Measurements from ENCODE around the gene FAM219B.
"Not testable (repeated sequence)": the region's sequence is repeated elsewhere in the genome, so short reads cannot be mapped to it uniquely, and the experiment has no call there.

FAM219B gene, protein sequence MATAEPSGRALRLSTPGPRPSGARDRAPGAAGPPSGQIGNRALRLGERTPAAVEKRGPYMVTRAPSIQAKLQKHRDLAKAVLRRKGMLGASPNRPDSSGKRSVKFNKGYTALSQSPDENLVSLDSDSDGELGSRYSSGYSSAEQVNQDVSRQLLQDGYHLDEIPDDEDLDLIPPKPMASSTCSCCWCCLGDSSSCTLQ

DNA sequence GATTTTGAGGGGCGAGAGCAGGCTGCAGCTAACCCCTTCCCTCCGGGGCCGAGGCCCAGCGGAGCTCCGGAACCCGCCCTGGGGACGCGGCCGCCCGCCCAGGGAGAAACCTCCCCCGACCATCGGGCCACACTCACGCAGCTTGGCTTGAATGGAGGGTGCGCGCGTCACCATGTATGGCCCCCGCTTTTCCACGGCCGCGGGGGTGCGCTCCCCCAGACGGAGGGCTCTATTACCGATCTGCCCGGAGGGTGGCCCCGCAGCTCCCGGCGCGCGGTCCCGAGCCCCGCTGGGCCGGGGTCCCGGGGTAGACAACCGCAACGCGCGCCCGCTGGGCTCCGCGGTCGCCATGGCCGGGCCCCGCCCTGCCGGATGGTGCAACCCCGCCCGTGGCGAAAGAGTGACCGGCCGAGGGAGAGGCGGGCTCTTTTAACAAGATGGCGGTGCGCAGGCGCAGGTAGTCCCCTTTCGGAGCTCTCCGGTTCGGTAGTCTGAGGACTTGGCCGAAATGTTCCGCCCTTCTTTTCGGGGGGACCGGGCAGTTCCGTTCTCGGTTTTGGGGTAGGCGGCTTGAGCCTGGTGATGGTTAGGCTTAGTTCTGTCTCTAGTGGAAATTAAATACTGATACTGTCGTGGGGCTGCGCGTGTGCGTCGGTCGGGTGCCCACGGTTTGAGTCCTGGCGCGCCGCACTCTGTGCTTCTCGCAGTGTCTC lies at the start of gene FAM219B:
Gene FAM219B (minus strand): TSS at position 402 of the 713 bp plus-strand sequence. CDS start 51 bp downstream, at position 351.
- peak within 1 kb of the TSS; percentile 89 to 96 for H3K4me3 Mint-ChIP-seq
- peak; percentile 94 to 95 for ATAC-seq (replicated peaks)
- peak within 1 kb of the TSS; percentile 95 for H3K27ac Mint-ChIP-seq
- peak; percentile 86 for DNase-seq
- no peaks in the 10 kb centered on the region for H3K9me3 Mint-ChIP-seq
- H3K36me3 Mint-ChIP-seq: peaks cover 23 to 37% of the 10 kb centered on the region in 2 donors
- H3K4me1 Mint-ChIP-seq: peaks cover 19 to 43% of the 10 kb centered on the region in 2 donors
- H3K27me3 Mint-ChIP-seq: no peaks in the 10 kb centered on the region

DNA sequence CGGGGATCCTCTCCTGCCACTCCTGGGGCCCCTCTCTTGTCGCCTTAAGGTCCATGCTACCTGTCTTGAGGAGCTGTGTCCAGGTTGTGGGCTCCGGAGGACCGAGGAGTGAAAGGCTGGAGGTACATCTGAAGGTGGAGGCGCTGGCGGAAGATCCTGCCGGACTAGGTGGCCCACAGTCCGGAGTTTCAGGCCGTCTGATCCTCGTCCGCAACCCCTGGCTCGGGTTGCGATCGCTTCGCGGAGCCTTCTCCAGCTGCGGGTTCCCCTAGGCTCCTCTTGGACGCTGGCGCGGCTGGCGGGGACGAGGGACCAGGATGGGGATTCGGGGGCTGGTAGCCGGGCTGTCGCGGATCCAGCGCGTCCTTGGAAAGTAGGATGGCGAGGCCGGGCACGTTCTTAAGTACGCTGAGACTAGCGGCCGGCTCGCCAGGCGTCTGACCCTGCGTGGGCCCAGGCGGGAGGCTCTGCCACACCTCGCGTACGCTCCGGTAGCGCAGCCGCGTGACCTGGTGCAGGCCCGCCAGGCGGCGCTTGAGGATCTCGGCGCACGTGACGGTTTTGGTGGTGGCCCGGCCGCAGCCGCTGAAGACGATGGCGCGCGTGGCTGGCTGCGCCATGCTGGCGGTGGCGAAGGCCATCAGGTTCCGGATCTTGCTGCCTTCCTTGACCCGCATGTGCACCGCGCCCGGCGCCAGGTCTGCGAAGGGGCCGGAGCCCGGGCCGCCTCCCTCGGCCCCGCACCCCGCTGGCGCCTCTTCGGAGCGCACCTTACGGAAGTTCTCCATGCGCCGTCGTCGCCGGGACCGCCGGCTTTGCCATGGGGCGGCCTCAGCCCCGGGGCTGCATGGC lies 49.4 kb upstream of the FAM219B start:
- Mint-ChIP-seq H3K27ac (peak overlapping the region; percentile 31), H3K4me3 (peak overlapping the region; percentile 36 to 77), H3K9me3 (no peaks in the 10 kb centered on the region), H3K36me3 (no peaks in the 10 kb centered on the region), H3K4me1 (peaks cover 13 to 44% of the 10 kb centered on the region in 2 donors), H3K27me3 (peaks cover 36 to 51% of the 10 kb centered on the region in 2 donors)
- ATAC-seq (replicated peaks) (peak; percentile 65 to 74), DNase-seq (peak; percentile 47)

DNA sequence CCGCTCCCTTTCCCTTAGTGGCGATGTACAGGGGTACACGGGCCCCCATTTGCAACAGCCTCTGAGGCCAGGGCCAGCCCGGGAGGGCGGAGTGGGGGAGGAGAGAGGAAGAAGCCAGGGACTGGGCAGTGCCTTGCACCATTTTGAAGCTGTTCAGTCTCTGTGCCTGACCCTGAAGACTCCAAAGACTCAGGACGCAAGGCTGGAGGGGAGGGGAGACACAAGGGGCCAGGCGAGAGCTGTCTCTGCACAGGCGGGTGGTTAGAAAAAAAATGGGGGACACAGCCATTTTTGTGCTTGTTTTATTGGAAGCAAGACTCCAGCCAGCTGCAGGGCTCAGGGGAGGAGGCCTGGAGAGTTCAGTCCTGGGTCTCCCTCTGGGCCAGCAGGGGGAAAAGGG lies 48.4 kb upstream of the FAM219B start:
- no peak for ATAC-seq (replicated peaks)
- H3K9me3 Mint-ChIP-seq: no peaks in the 10 kb centered on the region
- H3K36me3 Mint-ChIP-seq: no peaks in the 10 kb centered on the region
- H3K27me3 Mint-ChIP-seq: peaks cover 29 to 42% of the 10 kb centered on the region in 2 donors
- H3K4me1 Mint-ChIP-seq: peaks cover 16 to 44% of the 10 kb centered on the region in 2 donors
- no peak for DNase-seq
- no peak overlapping the region for H3K27ac Mint-ChIP-seq
- peak overlapping the region; percentile 36 to 77 for H3K4me3 Mint-ChIP-seq

DNA sequence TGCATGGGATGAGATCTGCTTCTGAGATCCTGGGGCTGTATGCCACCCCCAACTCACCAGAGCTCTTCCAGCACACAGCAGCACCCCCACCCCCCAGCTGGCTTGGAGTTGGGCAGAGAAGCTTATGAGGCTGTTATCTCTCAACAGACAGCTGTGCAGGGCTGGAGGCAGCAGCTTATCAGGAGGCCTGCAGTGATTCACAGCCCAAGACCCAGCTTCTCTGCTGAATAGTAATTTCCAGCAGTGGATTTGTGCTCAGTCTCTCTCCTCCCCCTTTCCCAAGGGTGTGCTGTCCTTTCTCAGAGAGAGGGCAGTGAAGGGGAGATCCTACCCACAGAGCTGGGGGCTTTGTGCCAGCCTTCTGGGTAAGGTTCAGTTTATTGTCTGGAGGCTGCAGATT lies 47.9 kb upstream of the FAM219B start:
- Mint-ChIP-seq H3K4me3 (no peak overlapping the region), H3K4me1 (peaks cover 16 to 43% of the 10 kb centered on the region in 2 donors), H3K27ac (no peak overlapping the region), H3K36me3 (no peaks in the 10 kb centered on the region), H3K9me3 (no peaks in the 10 kb centered on the region), H3K27me3 (peaks cover 27 to 39% of the 10 kb centered on the region in 2 donors)
- DNase-seq: no peak
- no peak for ATAC-seq (replicated peaks)

DNA sequence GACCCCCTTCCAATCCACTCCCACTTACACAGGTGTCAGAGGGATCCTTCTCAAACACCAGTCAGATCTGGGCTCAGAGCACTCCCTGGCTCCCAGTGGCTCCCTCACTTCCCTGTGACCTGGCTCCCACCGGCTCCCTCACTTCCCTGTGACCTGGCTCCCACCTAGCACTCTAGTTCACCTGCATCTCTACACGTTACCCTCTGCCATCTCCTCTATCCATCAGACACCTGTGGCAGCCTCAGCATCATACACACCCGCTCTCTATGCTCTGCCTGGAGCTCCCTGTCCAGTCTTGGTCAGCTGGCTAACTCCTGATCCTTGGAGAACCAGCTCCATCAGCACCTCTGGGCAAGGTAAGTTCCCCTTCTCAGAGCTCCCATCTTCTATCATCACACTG lies 44.4 kb upstream of the FAM219B start:
- H3K9me3 Mint-ChIP-seq: no peaks in the 10 kb centered on the region
- H3K27ac Mint-ChIP-seq: no peak overlapping the region
- no peak for DNase-seq
- ATAC-seq (replicated peaks): no peak
- peaks cover 8 to 14% of the 10 kb centered on the region in 2 donors for H3K4me1 Mint-ChIP-seq
- H3K27me3 Mint-ChIP-seq: peaks cover 10 to 15% of the 10 kb centered on the region in 2 donors
- H3K4me3 Mint-ChIP-seq: no peak overlapping the region
- no peaks in the 10 kb centered on the region for H3K36me3 Mint-ChIP-seq

DNA sequence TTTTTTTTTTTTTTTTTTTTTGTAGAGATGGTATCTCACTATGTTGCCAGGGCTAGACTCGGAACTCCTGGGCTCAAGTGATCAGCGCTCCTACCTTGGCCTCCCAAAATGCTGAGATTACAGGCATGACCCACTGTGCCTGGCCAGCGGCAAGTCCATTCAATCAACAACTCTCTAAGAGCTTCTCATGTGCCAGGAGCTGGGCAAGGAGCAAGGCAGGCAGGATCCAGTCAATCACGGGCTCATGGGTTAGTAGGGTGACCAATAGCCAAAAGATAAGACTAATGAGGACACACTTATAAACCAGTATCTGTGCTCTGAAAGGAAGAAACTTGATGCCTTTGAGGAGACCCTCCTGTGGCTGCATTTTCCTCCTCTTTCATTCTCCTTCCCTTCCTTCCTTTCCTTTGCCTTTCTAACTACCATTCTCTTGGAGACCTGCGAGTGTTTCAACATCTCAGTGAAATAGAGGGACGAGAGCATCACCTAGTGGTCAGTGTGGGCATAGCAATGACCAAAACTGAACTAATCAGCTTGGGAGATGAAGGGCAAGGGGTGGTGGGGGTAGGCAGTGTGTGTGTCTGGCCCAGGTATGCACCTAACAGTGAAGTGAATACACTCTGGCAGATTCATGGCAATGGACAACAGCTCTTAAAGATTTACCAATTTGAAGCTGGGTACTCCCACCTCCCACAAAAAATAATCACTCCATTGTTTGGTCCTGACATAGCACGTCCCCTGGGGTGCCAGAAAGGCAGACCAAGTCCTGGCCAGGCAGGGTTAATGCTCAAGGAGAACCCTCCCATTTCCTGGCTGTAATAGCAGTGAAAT lies 43.6 kb upstream of the FAM219B start:
- peaks cover 7 to 8% of the 10 kb centered on the region in 2 donors for H3K27me3 Mint-ChIP-seq
- ATAC-seq (replicated peaks): peak; percentile 86 to 89
- H3K9me3 Mint-ChIP-seq: no peaks in the 10 kb centered on the region
- H3K4me1 Mint-ChIP-seq: peaks cover 6 to 8% of the 10 kb centered on the region in 2 donors
- H3K27ac Mint-ChIP-seq: no peak overlapping the region
- H3K4me3 Mint-ChIP-seq: no peak overlapping the region
- H3K36me3 Mint-ChIP-seq: no peaks in the 10 kb centered on the region
- DNase-seq: peak; percentile 57

DNA sequence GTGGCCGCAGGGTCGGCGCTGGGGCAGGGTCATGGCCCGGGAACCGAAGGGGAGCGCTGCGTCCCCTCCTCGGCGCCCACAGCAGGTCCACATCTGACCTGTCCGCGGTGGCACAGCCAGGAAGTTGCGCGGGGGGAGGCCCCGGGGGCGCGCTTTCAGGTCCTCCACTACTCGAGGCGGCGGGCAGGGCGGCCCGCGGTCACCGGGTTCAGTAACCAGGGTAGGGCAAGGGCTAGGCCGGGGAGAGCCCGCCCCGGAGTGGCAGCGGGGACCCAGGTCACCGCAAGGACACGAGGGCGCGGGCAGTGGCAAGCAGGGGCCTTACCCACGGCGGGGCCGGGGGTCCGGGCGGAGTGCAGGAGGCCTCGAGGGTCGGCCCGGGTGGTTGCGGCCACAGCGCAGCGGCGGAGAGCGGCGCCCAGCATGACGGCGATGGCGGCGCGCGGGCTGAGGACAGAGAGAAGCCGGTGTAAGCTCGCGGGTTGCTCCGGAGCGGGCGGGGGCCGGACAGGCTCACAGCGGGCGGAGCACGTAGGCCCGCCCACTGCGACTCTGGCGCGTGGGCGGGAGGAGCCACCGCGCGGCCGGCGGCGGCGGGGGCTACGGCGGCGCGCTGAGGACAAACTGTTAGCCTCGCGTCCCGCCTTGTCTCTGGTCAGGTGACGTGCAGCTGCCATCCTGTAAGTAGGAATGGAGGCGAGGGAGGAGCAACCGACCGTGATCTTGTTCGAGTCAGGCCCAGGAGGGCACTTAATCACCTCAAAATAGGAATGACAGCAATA lies 31.1 kb upstream of the FAM219B start, which contains the start of gene COX5A:
Gene COX5A (minus strand): TSS at position 484 of the 782 bp plus-strand sequence. CDS start 59 bp downstream, at position 425.
- Mint-ChIP-seq H3K9me3 (no peaks in the 10 kb centered on the region), H3K27me3 (no peaks in the 10 kb centered on the region), H3K4me3 (peak within 1 kb of the TSS; percentile 85 to 90), H3K4me1 (peaks cover 6 to 20% of the 10 kb centered on the region in 2 donors), H3K27ac (peak within 1 kb of the TSS; percentile 96), H3K36me3 (peaks cover 3 to 7% of the 10 kb centered on the region in 2 donors)
- DNase-seq (peak; percentile 95), ATAC-seq (replicated peaks) (peak; percentile 96)

DNA sequence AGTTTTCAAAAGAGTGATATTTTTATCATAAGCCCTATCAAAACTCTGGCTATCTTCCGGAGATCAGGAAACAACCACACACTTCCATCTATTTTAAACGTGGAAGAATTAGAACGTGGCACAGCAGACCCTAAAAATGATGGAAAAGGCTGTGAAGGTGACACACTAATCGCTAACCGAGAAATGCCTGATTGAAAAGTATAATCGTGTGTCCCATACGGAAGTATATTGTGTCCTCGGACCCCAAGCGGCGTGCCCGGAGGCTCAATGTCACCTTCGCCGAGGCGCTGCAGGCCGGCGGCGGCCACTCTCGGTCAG lies 30.6 kb upstream of the FAM219B start:
- Mint-ChIP-seq H3K27me3 (no peaks in the 10 kb centered on the region), H3K9me3 (no peaks in the 10 kb centered on the region), H3K36me3 (peaks cover 3 to 7% of the 10 kb centered on the region in 2 donors), H3K27ac (peak overlapping the region; percentile 91), H3K4me1 (peaks cover 6 to 20% of the 10 kb centered on the region in 2 donors), H3K4me3 (peak overlapping the region; percentile 85 to 90)
- peak in 1 of 2 donors; percentile 26 for ATAC-seq (replicated peaks)
- DNase-seq: no peak

DNA sequence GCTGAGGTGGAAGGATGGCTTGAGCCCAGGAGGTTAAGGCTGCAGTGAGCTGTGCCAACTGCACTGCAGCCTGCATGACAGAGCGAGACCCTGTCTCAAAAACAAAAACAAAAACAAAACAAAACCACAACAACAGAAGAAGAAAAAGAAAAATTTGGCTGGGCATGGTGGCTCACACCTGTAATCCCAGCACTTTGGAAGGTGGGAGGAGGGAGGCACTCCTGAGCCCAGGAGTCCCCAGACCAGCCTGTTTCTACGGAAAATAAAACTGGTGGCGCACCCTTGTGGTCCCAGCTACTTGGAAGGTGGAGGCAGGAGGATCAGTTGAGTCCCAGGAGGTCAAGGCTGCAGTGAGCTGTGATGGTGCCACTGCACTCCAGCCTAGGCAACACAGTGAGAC lies 28.5 kb upstream of the FAM219B start:
- ATAC-seq (replicated peaks); H3K27ac Mint-ChIP-seq; H3K27me3 Mint-ChIP-seq; DNase-seq; H3K9me3 Mint-ChIP-seq: not testable (repeated sequence)
- peaks cover 7 to 12% of the 10 kb centered on the region in 2 donors for H3K36me3 Mint-ChIP-seq
- peak overlapping the region; percentile 62 to 63 for H3K4me3 Mint-ChIP-seq
- peaks cover 6 to 20% of the 10 kb centered on the region in 2 donors for H3K4me1 Mint-ChIP-seq

DNA sequence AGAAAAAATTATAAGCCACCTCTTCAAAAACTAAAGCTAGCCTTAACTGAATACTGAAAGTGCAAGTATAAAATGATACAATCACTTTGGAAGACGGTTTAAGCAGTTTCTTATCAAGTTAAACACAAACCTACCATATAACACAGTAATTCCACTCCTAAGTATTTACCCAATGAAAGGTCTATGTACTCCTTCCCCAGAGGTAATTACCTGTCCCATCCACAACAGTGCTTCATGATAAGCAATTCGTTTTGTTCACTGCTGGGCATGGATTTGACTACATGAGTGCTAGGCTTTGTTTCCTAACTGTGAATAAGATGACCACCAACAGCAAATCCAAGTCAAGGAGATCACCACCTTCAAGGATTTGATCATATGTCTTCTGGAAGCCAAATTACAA lies 26.9 kb upstream of the FAM219B start:
- ATAC-seq (replicated peaks) (no peak), DNase-seq (no peak)
- Mint-ChIP-seq H3K4me3 (no peak overlapping the region), H3K9me3 (no peaks in the 10 kb centered on the region), H3K27ac (no peak overlapping the region), H3K4me1 (peaks cover 6 to 20% of the 10 kb centered on the region in 2 donors), H3K36me3 (peaks cover 8 to 12% of the 10 kb centered on the region in 2 donors), H3K27me3 (no peaks in the 10 kb centered on the region)

DNA sequence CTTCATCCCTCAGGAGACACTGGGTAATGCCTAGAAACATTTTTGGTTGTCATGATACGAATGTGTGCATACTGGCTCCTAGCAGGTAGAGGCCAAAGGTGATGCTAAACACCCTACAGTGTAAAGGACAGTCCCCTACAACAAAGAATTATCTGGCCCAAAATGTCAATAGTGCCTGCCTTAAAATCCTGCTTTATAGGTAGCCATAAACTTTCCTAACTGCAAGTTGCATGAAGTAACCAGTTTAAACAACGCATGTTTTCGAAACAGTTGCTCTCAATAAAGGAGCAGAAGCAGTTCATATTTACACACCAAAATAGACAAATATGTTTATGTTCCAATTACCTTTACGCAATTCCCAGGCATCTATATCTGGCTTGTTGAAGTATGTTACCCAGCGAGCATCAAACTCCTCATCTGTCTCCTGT lies 22.1 kb upstream of the FAM219B start:
- peaks cover 0 to 5% of the 10 kb centered on the region in 2 donors for H3K4me1 Mint-ChIP-seq
- no peak overlapping the region for H3K4me3 Mint-ChIP-seq
- H3K36me3 Mint-ChIP-seq: peaks cover 9 to 14% of the 10 kb centered on the region in 2 donors
- no peak overlapping the region for H3K27ac Mint-ChIP-seq
- no peaks in the 10 kb centered on the region for H3K9me3 Mint-ChIP-seq
- ATAC-seq (replicated peaks): no peak
- no peak for DNase-seq
- H3K27me3 Mint-ChIP-seq: no peaks in the 10 kb centered on the region

DNA sequence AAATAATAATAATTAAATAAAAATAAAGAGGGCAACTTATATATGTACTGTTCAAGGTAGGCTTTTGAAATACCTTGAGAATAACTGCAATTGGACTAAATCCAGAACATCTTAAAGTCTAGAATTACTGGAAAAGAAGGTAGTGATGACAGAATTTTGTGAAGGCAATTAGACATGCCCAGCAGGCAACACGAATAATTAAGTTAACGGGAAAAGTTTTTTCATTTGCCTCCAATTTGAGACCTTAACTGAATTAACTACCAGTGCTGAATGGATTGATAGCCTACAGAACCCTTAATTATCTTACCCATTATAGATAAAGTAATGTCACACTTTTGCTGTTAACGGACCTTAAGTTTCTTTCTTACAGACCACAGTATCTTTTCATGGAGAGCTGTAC lies 17.9 kb upstream of the FAM219B start:
- no peak overlapping the region for H3K27ac Mint-ChIP-seq
- H3K9me3 Mint-ChIP-seq: no peaks in the 10 kb centered on the region
- ATAC-seq (replicated peaks) (no peak), DNase-seq (no peak)
- no peak overlapping the region for H3K4me3 Mint-ChIP-seq
- no peaks in the 10 kb centered on the region for H3K27me3 Mint-ChIP-seq
- H3K36me3 Mint-ChIP-seq: peaks cover 15 to 28% of the 10 kb centered on the region in 2 donors
- no peaks in the 10 kb centered on the region for H3K4me1 Mint-ChIP-seq

DNA sequence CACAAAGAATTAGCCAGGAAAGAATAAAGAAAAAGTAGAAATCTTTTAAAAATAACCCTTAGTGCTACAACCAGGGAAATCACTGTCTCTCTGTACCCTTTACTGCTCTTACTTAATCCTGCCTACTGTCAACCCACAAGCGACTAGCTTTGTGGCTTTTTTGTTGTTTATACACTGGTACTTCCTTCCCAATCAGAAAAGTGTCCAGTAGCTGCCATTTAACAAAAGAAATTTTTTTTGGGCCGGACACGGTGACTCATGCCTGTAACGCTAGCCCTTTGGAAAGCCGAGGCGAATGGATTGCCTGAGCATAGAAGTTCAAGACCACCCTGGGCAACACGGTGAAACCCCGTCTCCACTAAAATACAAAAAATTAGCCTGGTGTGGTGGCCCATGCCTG lies 13.8 kb upstream of the FAM219B start:
- no peaks in the 10 kb centered on the region for H3K4me1 Mint-ChIP-seq
- no peak overlapping the region for H3K27ac Mint-ChIP-seq
- ATAC-seq (replicated peaks): no peak
- peaks cover 25 to 41% of the 10 kb centered on the region in 2 donors for H3K36me3 Mint-ChIP-seq
- no peak for DNase-seq
- no peaks in the 10 kb centered on the region for H3K9me3 Mint-ChIP-seq
- H3K4me3 Mint-ChIP-seq: no peak overlapping the region
- no peaks in the 10 kb centered on the region for H3K27me3 Mint-ChIP-seq
